Measurements from ENCODE around the gene CD2BP2. TPM values are rescaled to one million over a fixed set of nuclear protein-coding genes. Genes with fewer than 3 reads are reported as not detected.
"Not testable (repeated sequence)": the region's sequence is repeated elsewhere in the genome, so short reads cannot be mapped to it uniquely, and the experiment has no call there.

The CD2BP2 gene
- total RNA-seq, 1 experiment from 2014 or later = 72.5 TPM

- CTCF ChIA-PET = not testable (repeated sequence)
Measured at GRCh38 chr16:30309255-30309654, 45.9 kb downstream of the CD2BP2 start.

More at GRCh38 chr16:30309255-30309654, 45.9 kb downstream of the CD2BP2 start:
- H3K36me3 ChIP-seq (ENCODE audit: insufficient read depth, low read length, poor library complexity, severe bottlenecking); BruUV-seq (replicated peaks); POLR2A ChIA-PET (ENCODE audit: low non-redundant PET); H3K27me3 ChIP-seq (replicated peaks; ENCODE audit: insufficient read depth, low read depth, low read length, poor library complexity); DNase-seq (ENCODE audit: low spot score); H3K4me3 ChIP-seq (ENCODE audit: low read depth, low read length, poor library complexity, severe bottlenecking); intact Hi-C loops (cut with micrococcal nuclease; ENCODE audit: unreplicated experiment); H3K27ac ChIP-seq (ENCODE audit: low read depth, low read length, poor library complexity, severe bottlenecking); H3K9me3 ChIP-seq (ENCODE audit: low read depth, low read length, poor library complexity, severe bottlenecking): not testable (repeated sequence)
- peaks cover 11% of the 10 kb centered on the region for H3K4me1 ChIP-seq (ENCODE audit: insufficient read depth, low read length, poor library complexity, severe bottlenecking)

Other genes starting within 250 kb of the CD2BP2 start
- gene GDPD3, start 241.8 kb downstream of the CD2BP2 start, total RNA-seq (2021) = 2.5 and 4.4 TPM in 2 replicates
- 59.5 and 74.6 TPM in 2 replicates for gene MAPK3, start 232.1 kb downstream of the CD2BP2 start, total RNA-seq (2021)
- 4.6 and 7.0 TPM in 2 replicates for gene CORO1A, start 171.7 kb downstream of the CD2BP2 start, total RNA-seq (2021)
- gene BOLA2B, start 161.6 kb downstream of the CD2BP2 start, total RNA-seq (2021) = 180 and 225 TPM in 2 replicates
- gene SLX1A, start 161.4 kb downstream of the CD2BP2 start, total RNA-seq (2021) = 15.5 and 20.0 TPM in 2 replicates
- gene SULT1A3, start 156.1 kb downstream of the CD2BP2 start, total RNA-seq (2021) = 14.1 and 21.2 TPM in 2 replicates
- 9.3 and 14.2 TPM in 2 replicates for gene NPIPB13, start 106.8 kb downstream of the CD2BP2 start, total RNA-seq (2021)
- 59.3 and 66.0 TPM in 2 replicates for gene TBC1D10B, start 15.2 kb upstream of the CD2BP2 start, total RNA-seq (2021)
- not detected in 2 replicates for gene MYL11, start 19.5 kb upstream of the CD2BP2 start, total RNA-seq (2021)
- gene SEPTIN1, start 27.3 kb upstream of the CD2BP2 start, total RNA-seq (2021) = 0.86 and 1.3 TPM in 2 replicates
- 21.6 and 22.0 TPM in 2 replicates for gene ZNF48, start 40.1 kb upstream of the CD2BP2 start, total RNA-seq (2021)
- gene ZNF771, start 52.3 kb upstream of the CD2BP2 start, total RNA-seq (2021) = 21.9 and 22.2 TPM in 2 replicates
- gene DCTPP1, start 74.7 kb upstream of the CD2BP2 start, total RNA-seq (2021) = 92.5 and 111 TPM in 2 replicates
- gene SEPHS2, start 90.6 kb upstream of the CD2BP2 start, total RNA-seq (2021) = 54.2 and 55.2 TPM in 2 replicates
- not detected in 2 replicates for gene ITGAL, start 117.4 kb upstream of the CD2BP2 start, total RNA-seq (2021)
- gene ZNF768, start 171.3 kb upstream of the CD2BP2 start, total RNA-seq (2021) = 32.7 and 39.5 TPM in 2 replicates
- gene ZNF747, start 179.6 kb upstream of the CD2BP2 start, total RNA-seq (2021) = 10.6 and 12.7 TPM in 2 replicates
- gene ZNF764, start 203.1 kb upstream of the CD2BP2 start, total RNA-seq (2021) = 15.2 and 17.7 TPM in 2 replicates
- 8.5 and 9.1 TPM in 2 replicates for gene ZNF688, start 216.4 kb upstream of the CD2BP2 start, total RNA-seq (2021)
- 21.4 and 23.2 TPM in 2 replicates for gene ZNF785, start 230.4 kb upstream of the CD2BP2 start, total RNA-seq (2021)

Data from A673 (cell line).